Activated CD8-positive, alpha-beta T cell treated with anti-CD3 and anti-CD28 coated beads for 36 hours (primary cell): ENCODE measurements around the gene MPDZ. TPM values are rescaled to one million over a fixed set of nuclear protein-coding genes. Genes with fewer than 3 reads are reported as not detected.

Source experiments
- ATAC-seq: fragments of 200-7000 bp; cut with Tn5 transposase; one replicate; pipeline ENCODE4 v1.10.0; 2021; ENCODE audit warnings: mild to moderate bottlenecking, moderate library complexity
- CTCF ChIA-PET: fragments of 350-600 bp; sonication (Branson Sonifier 250); formaldehyde crosslinking; loops from one replicate; lab custom pipeline; 2021; ENCODE audit warnings: antibody characterized with exemption; lab: Charles Lee
- POLR2A ChIA-PET: fragments of 350-600 bp; sonication (Branson Sonifier 250); formaldehyde crosslinking; loops from one replicate; lab custom pipeline; 2021; ENCODE audit warnings: antibody characterized with exemption; lab: Charles Lee
- DNase-seq: peaks from one replicate; pipeline ENCODE4 v3.0.0-alpha.2; 2020
- H3K27ac Mint-ChIP-seq: one replicate; pipeline ENCODE4 v1.8.0; 2021; ENCODE audit warnings: mild to moderate bottlenecking, mixed read lengths
- H3K27me3 Mint-ChIP-seq: one replicate; pipeline ENCODE4 v1.8.0; 2021; ENCODE audit warnings: mixed read lengths
- H3K36me3 Mint-ChIP-seq: one replicate; pipeline ENCODE4 v1.8.0; 2021; ENCODE audit warnings: low read depth, mixed read lengths
- H3K4me1 Mint-ChIP-seq: one replicate; pipeline ENCODE4 v1.8.0; 2021; ENCODE audit warnings: low read depth, mixed read lengths
- H3K4me3 Mint-ChIP-seq: one replicate; pipeline ENCODE4 v1.8.0; 2021; ENCODE audit warnings: mild to moderate bottlenecking, moderate library complexity, mixed read lengths
- H3K9me3 Mint-ChIP-seq: one replicate; pipeline ENCODE4 v1.8.0; 2021; ENCODE audit warnings: mixed read lengths
- intact Hi-C: fragments of 100-400 bp; cut with micrococcal nuclease; formaldehyde crosslinking; loops from one replicate; pipeline ENCODE4 v1.10.0; 2022
- total RNA-seq, 2 experiments: library from RNA; stranded (reverse); gene quantifications; one replicate each; pipeline ENCODE4 v1.2.3, GENCODE V29; 2021
- TF ChIP-seq, protein P1 (sequence below): fragments of 200-600 bp; IDR thresholded peaks from one replicate; pipeline ENCODE4 v1.8.0; 2022; ENCODE audit warnings: antibody characterized with exemption, mild to moderate bottlenecking

Gene MPDZ
- total RNA-seq, 2 experiments from 2014 or later: not detected

DNA sequence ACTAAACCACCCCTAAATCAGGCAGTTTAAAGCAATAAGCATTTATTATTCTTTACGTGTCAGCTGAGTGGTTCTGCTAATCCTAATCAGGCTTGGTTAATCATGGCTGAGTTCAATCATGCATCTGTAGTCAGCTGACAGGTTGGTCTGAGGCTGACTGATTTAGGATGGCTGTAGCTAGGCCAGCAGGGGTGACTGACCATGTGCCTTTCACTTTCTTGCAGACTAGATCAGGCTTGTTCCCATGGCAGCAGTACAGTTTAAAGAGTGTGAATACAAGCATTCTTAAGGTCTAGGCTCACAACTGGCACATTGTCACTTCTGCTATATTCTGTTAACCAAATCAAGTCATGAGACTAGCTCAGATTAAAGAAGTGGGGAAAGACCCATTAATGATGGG is 16.1 kb upstream of the MPDZ start:
- intact Hi-C loops: no loop called here
- H3K4me1 Mint-ChIP-seq: no peaks in the 10 kb centered on the region
- ChIA-PET POLR2A (no interaction called here), CTCF (no interaction called here)
- H3K27me3 Mint-ChIP-seq: no peaks in the 10 kb centered on the region
- TF ChIP-seq, protein P1, sequence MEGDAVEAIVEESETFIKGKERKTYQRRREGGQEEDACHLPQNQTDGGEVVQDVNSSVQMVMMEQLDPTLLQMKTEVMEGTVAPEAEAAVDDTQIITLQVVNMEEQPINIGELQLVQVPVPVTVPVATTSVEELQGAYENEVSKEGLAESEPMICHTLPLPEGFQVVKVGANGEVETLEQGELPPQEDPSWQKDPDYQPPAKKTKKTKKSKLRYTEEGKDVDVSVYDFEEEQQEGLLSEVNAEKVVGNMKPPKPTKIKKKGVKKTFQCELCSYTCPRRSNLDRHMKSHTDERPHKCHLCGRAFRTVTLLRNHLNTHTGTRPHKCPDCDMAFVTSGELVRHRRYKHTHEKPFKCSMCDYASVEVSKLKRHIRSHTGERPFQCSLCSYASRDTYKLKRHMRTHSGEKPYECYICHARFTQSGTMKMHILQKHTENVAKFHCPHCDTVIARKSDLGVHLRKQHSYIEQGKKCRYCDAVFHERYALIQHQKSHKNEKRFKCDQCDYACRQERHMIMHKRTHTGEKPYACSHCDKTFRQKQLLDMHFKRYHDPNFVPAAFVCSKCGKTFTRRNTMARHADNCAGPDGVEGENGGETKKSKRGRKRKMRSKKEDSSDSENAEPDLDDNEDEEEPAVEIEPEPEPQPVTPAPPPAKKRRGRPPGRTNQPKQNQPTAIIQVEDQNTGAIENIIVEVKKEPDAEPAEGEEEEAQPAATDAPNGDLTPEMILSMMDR: no peak
- no peak for ATAC-seq
- H3K27ac Mint-ChIP-seq: no peak overlapping the region
- peaks cover 14% of the 10 kb centered on the region for H3K9me3 Mint-ChIP-seq
- H3K4me3 Mint-ChIP-seq: no peak overlapping the region
- DNase-seq: no peak
- no peaks in the 10 kb centered on the region for H3K36me3 Mint-ChIP-seq

DNA sequence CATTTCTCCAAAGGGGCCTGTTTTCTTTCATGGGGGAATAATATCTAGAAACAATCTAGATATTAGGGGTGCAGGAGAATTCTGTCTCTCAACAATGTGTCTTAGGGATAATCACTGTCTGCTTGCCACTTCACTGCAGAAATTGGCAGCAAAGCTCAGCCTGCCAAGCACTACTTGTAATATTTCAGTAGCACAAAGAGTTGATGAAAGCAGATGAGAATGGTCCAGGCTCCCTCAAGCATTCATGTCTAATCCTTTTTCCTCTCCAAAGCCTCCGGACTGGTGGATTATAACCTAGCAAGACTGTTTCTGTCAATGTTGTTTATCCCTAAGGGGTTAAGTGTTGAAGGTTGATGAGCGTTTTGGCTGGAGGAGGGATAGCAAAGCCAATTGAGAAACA is 13.3 kb upstream of the MPDZ start:
- CTCF ChIA-PET: no interaction called here
- POLR2A ChIA-PET: no interaction called here
- no peaks in the 10 kb centered on the region for H3K27me3 Mint-ChIP-seq

DNA sequence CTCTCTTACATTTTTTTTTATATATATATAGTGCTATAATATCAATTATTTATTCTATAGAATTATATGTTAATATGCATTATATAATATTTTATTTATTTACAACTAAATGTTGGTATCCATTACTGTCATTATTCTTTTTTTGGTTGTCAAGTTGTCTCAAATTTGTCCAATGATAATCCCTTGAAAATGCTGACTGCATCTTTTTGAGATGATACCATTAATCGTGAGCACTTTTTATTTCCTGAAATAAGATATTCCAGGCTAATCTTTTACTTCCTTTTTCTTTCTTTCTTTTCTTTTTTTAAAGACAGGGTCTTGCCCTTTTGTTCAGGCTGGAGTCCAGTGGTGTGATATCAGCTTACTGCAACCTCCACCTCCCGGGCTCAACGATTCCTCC is 12.7 kb upstream of the MPDZ start:
- CTCF ChIA-PET: no interaction called here
- TF ChIP-seq, protein P1: no peak
- intact Hi-C loops: no loop called here
- Mint-ChIP-seq H3K27ac (no peak overlapping the region), H3K4me3 (no peak overlapping the region), H3K9me3 (peaks cover 8% of the 10 kb centered on the region), H3K27me3 (no peaks in the 10 kb centered on the region), H3K4me1 (no peaks in the 10 kb centered on the region), H3K36me3 (no peaks in the 10 kb centered on the region)
- ATAC-seq (no peak), DNase-seq (no peak)
- POLR2A ChIA-PET: no interaction called here

More for the DNA sequence above, 13.3 kb upstream of the MPDZ start:
- Mint-ChIP-seq H3K27ac (no peak overlapping the region), H3K9me3 (peaks cover 5% of the 10 kb centered on the region), H3K36me3 (no peaks in the 10 kb centered on the region), H3K4me1 (no peaks in the 10 kb centered on the region), H3K4me3 (no peak overlapping the region)
- ATAC-seq (no peak), DNase-seq (no peak)
- TF ChIP-seq, protein P1: no peak
- intact Hi-C loops: no loop called here

DNA sequence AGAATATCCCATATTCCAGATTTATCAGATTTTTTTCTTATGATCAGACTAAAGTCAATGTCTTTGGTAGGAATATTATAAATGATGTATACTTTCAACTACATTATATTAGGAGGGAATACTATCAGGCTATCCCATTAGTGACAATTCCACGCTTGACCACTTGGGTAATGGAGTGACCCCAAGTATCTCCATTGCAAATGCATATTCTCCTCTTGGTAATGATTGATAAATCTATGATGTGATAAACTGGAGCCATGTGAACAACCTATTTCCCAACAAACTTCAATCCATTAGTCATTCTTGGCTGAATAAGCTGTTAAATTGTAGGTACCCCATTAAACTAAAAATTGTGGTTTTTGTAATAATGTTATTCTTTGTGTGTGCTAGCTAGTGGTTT is 12.2 kb upstream of the MPDZ start:
- intact Hi-C loops: no loop called here
- peaks cover 6% of the 10 kb centered on the region for H3K9me3 Mint-ChIP-seq
- H3K4me3 Mint-ChIP-seq: no peak overlapping the region
- POLR2A ChIA-PET: no interaction called here
- H3K36me3 Mint-ChIP-seq: no peaks in the 10 kb centered on the region
- TF ChIP-seq, protein P1: no peak
- ATAC-seq: no peak
- CTCF ChIA-PET: no interaction called here
- H3K4me1 Mint-ChIP-seq: no peaks in the 10 kb centered on the region
- no peak for DNase-seq
- no peaks in the 10 kb centered on the region for H3K27me3 Mint-ChIP-seq
- H3K27ac Mint-ChIP-seq: no peak overlapping the region

DNA sequence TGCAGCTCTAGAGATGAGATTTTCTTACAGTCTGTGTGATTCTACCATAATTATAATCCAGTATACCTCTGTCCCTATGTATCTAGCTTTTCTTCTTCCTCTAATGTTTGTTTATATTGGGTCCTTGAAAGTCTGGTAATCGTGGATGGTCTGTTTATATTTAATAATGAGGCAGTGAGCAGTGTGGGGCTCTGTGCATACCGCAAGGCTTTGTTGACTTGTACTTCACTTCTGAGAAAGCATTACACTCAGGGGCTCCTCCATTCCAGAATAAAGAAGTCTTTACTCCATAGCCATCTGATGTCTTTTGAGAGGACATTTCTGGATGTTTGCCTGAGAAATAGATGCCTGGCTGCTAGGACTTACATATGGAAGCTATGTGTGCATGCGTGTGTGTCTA is 4.5 kb upstream of the MPDZ start:
- H3K27ac Mint-ChIP-seq: no peak overlapping the region
- ATAC-seq (no peak), DNase-seq (no peak)
- ChIA-PET CTCF (no interaction called here), POLR2A (no interaction called here)
- H3K27me3 Mint-ChIP-seq: peaks cover 11% of the 10 kb centered on the region
- intact Hi-C loops: no loop called here
- H3K9me3 Mint-ChIP-seq: peaks cover 6% of the 10 kb centered on the region
- TF ChIP-seq, protein P1: no peak
- H3K4me3 Mint-ChIP-seq: no peak overlapping the region
- no peaks in the 10 kb centered on the region for H3K4me1 Mint-ChIP-seq
- no peaks in the 10 kb centered on the region for H3K36me3 Mint-ChIP-seq
